GM23338 (cell line): ENCODE data around the gene FCER2. TPM values are rescaled to one million over a fixed set of nuclear protein-coding genes. Genes with fewer than 3 reads are reported as not detected.

Experiments
- ATAC-seq: fragments of 200-7000 bp; cut with Tn5 transposase; 3 replicates; pipeline ENCODE4 v1.9.1; 2020
- DNase-seq: peaks from one replicate; pipeline ENCODE4 v3.0.0-alpha.2; 2015; ENCODE audit warnings: low spot score
- H2AFZ ChIP-seq: fragments of 200-600 bp; sonication (generic); 2 replicates; pipeline ENCODE4 v1.8.0; 2016; ENCODE audit warnings: antibody characterized with exemption, mild to moderate bottlenecking, moderate library complexity
- H3F3A ChIP-seq: fragments of 200-600 bp; sonication (generic); replicated peaks from 2 replicates; pipeline ENCODE4 v1.8.0; 2017; ENCODE audit warnings: antibody characterized with exemption, mixed run types, low read depth
- H3K27ac ChIP-seq: fragments of 200-600 bp; sonication (generic); 2 replicates; pipeline ENCODE4 v1.6.1; 2016; ENCODE audit warnings: low read depth
- H3K27me3 ChIP-seq: fragments of 200-600 bp; sonication (generic); 2 replicates; pipeline ENCODE4 v1.8.0; 2016; ENCODE audit warnings: mild to moderate bottlenecking, mixed run types, moderate library complexity; ENCODE audit not compliant: insufficient read depth
- H3K36me3 ChIP-seq: fragments of 200-600 bp; sonication (generic); 2 replicates; pipeline ENCODE4 v1.8.0; 2016; ENCODE audit warnings: mild to moderate bottlenecking; ENCODE audit not compliant: insufficient read depth
- H3K4me1 ChIP-seq: fragments of 200-600 bp; sonication (generic); 2 replicates; pipeline ENCODE4 v1.8.0; 2016; ENCODE audit warnings: mild to moderate bottlenecking, moderate library complexity; ENCODE audit not compliant: insufficient read depth
- H3K4me2 ChIP-seq: fragments of 200-600 bp; sonication (generic); 2 replicates; pipeline ENCODE4 v1.7.1; 2017; ENCODE audit warnings: mixed run types
- H3K4me3 ChIP-seq: fragments of 200-600 bp; sonication (generic); 2 replicates; pipeline ENCODE4 v1.6.1; 2016; ENCODE audit warnings: mixed run types
- H3K79me2 ChIP-seq: fragments of 200-600 bp; sonication (generic); replicated peaks from 2 replicates; pipeline ENCODE4 v1.8.0; 2017; ENCODE audit warnings: mild to moderate bottlenecking; ENCODE audit not compliant: insufficient read depth
- H3K9me2 ChIP-seq: fragments of 200-600 bp; sonication (generic); 2 replicates; pipeline ENCODE4 v1.8.0; 2017; ENCODE audit not compliant: insufficient read depth
- H4K20me1 ChIP-seq: fragments of 200-600 bp; sonication (generic); replicated peaks from 2 replicates; pipeline ENCODE4 v1.8.0; 2017; ENCODE audit warnings: mild to moderate bottlenecking; ENCODE audit not compliant: insufficient read depth
- H3K27ac Mint-ChIP-seq: 2 replicates; pipeline ENCODE4 v1.8.0; 2020; ENCODE audit warnings: inconsistent platforms, mild to moderate bottlenecking, moderate library complexity, mixed read lengths
- H3K27me3 Mint-ChIP-seq: 3 replicates; pipeline ENCODE4 v1.8.0; 2022; ENCODE audit warnings: low read depth, mild to moderate bottlenecking, moderate library complexity, mixed read lengths, inconsistent platforms; ENCODE audit not compliant: insufficient read depth, poor library complexity
- H3K36me3 Mint-ChIP-seq: 3 replicates; pipeline ENCODE4 v1.8.0; 2021; ENCODE audit warnings: low read depth, mild to moderate bottlenecking, inconsistent platforms, moderate library complexity, mixed read lengths
- H3K4me1 Mint-ChIP-seq: 3 replicates; pipeline ENCODE4 v1.8.0; 2020; ENCODE audit warnings: mild to moderate bottlenecking, inconsistent platforms, mixed read lengths
- H3K4me3 Mint-ChIP-seq: 3 replicates; pipeline ENCODE4 v1.8.0; 2021; ENCODE audit warnings: moderate library complexity, mild to moderate bottlenecking, inconsistent platforms, mixed read lengths
- H3K9me3 Mint-ChIP-seq: 3 replicates; pipeline ENCODE4 v1.8.0; 2020; ENCODE audit warnings: moderate library complexity, mild to moderate bottlenecking, inconsistent platforms, mixed read lengths
- ETS1 ChIP-seq: IDR thresholded peaks from 2 replicates; pipeline ENCODE4 v1.6.1; 2016; ENCODE audit warnings: antibody characterized with exemption
- NANOG ChIP-seq: IDR thresholded peaks from 2 replicates; pipeline ENCODE4 v1.6.1; 2016; ENCODE audit warnings: antibody characterized with exemption, borderline replicate concordance
- STAT1 ChIP-seq: IDR thresholded peaks from one replicate; pipeline ENCODE4 v1.6.1; 2016; ENCODE audit warnings: antibody characterized with exemption; ENCODE audit not compliant: unreplicated experiment
- ZNF114 ChIP-seq: fragments of 250-450 bp; sonication (Bioruptor Pico); IDR thresholded peaks from 2 replicates; pipeline ENCODE4 v1.5.0; 2020; ENCODE audit warnings: mild to moderate bottlenecking, moderate library complexity
- ZNF462 ChIP-seq: fragments of 250-450 bp; sonication (Bioruptor Pico); IDR thresholded peaks from 2 replicates; pipeline ENCODE4 v1.5.0; 2020; ENCODE audit warnings: mild to moderate bottlenecking, moderate library complexity
- polyA plus RNA-seq: library from polyadenylated mRNA; unstranded; fragments of >200 nt; fragmentation: Nextera tagmentation; extraction: Ambion mirVana; gene quantifications from 2 replicates; pipeline ENCODE4 v1.2.1, GENCODE V29; 2016
- total RNA-seq: library from RNA; depleted of rRNA; stranded (reverse); fragments of >200 nt; shearing (Covaris generic); gene quantifications from 2 replicates; pipeline ENCODE4 v1.2.3, GENCODE V29; 2014

Gene FCER2
- total and polyA plus RNA-seq, 2 experiments from 2014 or later, result 0.29 TPM; not detected in 1

- no peak for TF ChIP-seq ZNF462 (CRISPR knock-in tag)
- TF ChIP-seq ZNF114, result no peak
- no peak for TF ChIP-seq NANOG
- no peak for TF ChIP-seq ETS1
These were observed 30.1 kb upstream of the FCER2 start, which contains the start of gene CLEC4G (continued) for GRCh38 chr19:7732045-7732444.

- Mint-ChIP-seq H3K27ac (no peak overlapping the region), H3K27me3 (peaks cover 43% of the 10 kb centered on the region), H3K36me3 (no peaks in the 10 kb centered on the region), H3K4me1 (peaks cover 14% of the 10 kb centered on the region), H3K9me3 (no peaks in the 10 kb centered on the region), H3K4me3 (no peak overlapping the region; the same call in 2 of the 3 replicates)
- Histone ChIP-seq H3K36me3 (no peaks in the 10 kb centered on the region), H3F3A (no peaks in the 10 kb centered on the region), H3K4me1 (peaks cover 5% of the 10 kb centered on the region; the same call in 1 of the 2 replicates), H3K79me2 (no peaks in the 10 kb centered on the region), H3K4me2 (no peak overlapping the region), H3K27ac (no peak overlapping the region), H3K27me3 (peaks cover 56% of the 10 kb centered on the region), H3K4me3 (no peak overlapping the region), H3K9me2 (no peaks in the 10 kb centered on the region), H2AFZ (no peak overlapping the region), H4K20me1 (no peaks in the 10 kb centered on the region)
- DNase-seq (no peak), ATAC-seq (no peak)
- TF ChIP-seq ZNF462 (CRISPR knock-in tag), result no peak
- TF ChIP-seq ZNF114, result no peak
- TF ChIP-seq STAT1, result no peak
These were observed 29.7 kb upstream of the FCER2 start for GRCh38 chr19:7731615-7732014.
